Fibroblast of upper back skin (primary cell): ENCODE results near the gene RAB5B.
"Not testable (repeated sequence)": the region's sequence is repeated elsewhere in the genome, so short reads cannot be mapped to it uniquely, and the experiment has no call there.

Experiments used
- DNase-seq: peaks from one replicate; pipeline ENCODE4 v3.0.0-alpha.2; 2013

RAB5B gene

DNA sequence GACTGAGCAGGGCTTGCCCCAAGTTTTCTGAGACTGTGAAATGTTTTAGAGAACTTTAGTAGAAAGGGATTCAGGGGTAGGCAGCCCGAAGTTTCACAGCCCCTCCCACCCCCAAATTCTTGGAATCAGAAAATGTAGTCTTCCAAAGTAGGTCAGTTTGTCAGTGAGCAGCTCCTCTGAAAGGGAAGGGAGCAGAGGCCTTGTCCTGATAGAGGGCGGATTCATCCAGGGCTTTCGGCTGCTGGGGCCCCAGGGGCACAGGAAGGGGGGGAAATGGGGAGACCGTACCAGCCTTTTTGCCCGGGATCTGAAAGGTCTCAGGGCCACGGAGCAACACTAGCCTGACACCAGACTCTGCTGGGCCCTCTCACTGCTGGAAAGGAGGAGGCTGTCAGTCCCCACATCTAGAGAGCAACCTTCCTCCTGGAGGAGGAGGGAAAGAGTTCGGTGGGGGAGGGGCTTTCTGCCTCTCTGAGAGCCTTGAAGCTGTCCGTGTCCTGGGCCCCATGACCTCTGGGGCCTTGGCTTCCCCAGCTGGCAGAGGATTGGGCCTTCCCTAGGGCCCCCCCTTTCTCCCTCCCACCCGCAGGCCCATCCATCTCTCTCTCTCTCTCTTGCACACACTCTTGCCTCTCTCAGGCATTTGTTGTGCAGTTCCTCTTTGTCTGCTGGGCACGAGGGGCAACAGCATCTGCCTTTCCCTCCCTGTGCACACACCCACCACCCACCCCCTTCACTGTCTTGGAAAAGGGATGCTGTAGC lies 46.7 kb downstream of the RAB5B start, which contains the start of gene IKZF4:
TSS of gene IKZF4 (plus strand) at position 621 of the 762 bp plus-strand sequence. CDS start 451 bp downstream, outside the sequence.
- peak; percentile 44 for DNase-seq

DNA sequence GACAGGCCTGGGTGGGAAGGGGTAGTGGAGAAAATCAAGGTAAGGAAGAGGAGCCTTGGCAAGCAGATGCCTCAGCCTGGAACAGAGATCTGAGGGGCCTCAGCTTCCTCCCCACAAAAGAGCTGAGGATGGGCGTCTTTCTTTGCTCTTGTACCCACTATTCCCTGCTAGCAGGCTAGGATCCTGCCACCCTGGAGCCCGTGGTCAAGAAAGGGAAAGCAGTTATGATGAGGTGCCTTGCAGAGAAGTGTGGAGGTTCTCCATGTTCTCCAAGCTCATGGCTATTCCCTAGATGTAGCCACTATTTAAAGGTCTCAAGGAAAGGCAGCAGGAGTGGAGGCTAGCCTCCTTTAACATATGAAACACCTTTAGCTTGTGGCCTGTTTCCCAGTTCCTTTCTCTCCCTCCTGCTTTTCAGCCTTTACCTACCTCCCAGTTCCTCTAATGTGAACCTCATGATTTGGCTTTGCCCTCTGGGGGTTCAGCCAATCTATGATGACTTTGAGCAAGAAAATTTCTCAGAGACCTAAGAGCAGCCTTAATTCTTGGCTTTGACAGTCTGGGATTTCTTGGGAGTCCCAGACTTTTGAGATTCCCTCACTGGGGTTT lies 48.1 kb downstream of the RAB5B start:
- DNase-seq = no peak

DNA sequence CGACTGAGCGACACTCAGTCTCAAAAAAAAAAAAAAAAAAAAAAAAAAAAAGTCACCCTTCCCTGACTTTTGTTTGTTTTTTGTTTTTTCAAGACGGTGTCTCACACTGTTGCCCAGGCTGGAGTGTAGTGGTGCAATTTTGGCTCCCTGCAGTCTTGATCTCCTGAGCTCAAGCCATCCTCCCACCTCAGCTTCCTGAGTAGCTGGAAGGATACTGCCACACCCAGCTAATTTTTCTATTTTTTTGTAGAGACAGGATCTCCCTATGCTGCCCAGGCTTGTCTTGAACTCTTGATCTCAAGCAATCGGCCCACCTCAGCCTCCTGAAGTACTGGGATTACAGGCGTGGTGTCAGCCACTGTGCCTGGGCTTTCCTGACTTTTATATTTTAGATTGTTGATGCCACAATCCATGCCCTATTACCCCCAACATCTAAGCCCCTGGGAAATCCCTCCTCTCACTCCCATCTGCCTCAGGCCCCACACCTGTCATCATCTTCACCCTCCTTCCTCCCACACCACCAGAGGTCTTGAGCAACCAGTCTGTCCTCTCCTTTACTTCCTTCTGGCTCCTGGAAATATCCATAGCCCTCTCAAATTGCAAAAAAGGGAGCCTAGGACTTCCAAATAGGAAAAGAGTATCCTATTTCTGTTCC lies 54.8 kb downstream of the RAB5B start:
- DNase-seq = no peak

DNA sequence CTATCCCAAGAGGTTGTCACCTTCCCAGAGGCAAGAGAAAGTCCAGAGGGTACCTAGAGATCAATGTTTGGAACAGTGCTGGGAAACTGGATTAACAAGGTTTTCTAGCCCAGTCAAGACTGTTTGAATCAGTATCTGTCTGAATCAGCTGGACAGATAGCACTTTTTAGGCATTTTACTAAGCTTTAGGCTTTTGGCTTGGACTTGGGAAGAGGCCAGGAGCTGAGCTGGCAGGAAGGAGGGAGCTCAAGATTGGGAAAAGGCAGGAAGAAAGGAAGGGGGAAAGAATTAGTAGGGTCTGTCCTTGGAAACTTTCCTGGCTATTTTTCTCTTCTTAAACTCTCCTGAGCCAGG lies 55.3 kb downstream of the RAB5B start:
- DNase-seq = peak; percentile 73

DNA sequence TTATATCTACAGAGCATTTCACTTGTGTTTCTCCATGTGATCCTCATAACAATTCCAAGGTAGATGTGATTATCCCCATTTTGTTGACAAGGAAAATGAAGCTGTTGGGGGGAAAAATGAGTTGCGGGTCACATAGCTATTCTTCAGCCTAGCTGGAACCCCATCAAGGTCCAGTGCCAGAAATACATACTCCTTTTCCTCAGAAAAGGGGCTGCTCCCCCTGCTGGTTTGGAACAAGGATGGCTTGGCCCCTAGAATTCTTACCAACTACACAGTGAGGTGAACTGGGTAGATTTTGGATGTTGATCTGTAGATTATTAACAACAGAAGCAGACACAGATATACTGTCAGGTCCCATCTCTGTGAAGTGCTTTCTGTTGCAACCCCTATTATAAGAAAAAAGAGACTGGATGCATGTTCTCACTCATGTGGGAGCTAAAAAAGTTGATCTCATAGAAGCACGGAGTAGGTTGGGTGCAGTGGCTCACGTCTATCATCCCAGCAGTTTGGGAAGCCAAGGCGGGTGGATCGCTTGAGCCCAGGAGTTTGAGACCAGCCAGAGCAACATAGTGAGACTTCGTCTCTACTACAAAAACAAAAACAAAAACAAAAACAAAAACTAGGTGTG lies 55.9 kb downstream of the RAB5B start:
- peak; percentile 72 for DNase-seq

DNA sequence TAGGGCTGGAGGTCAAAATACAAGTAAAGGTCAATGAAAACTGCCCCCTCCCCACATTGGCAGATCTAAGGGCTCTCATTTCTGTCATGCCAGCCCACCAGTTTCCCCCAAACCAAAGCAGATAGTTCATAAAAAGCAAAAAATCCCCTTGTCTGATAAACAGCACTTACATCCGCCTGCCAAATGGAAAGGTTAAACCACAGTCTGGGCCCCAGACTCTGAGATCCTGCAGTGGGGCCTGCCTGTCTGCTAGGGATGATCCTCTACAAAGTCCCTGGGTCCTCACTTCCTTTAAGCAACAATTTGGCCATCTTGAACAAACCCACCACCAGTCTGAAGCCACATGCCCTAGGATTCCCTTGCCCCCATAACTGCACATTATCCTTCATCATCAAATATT lies 58.1 kb downstream of the RAB5B start:
- DNase-seq = no peak

DNA sequence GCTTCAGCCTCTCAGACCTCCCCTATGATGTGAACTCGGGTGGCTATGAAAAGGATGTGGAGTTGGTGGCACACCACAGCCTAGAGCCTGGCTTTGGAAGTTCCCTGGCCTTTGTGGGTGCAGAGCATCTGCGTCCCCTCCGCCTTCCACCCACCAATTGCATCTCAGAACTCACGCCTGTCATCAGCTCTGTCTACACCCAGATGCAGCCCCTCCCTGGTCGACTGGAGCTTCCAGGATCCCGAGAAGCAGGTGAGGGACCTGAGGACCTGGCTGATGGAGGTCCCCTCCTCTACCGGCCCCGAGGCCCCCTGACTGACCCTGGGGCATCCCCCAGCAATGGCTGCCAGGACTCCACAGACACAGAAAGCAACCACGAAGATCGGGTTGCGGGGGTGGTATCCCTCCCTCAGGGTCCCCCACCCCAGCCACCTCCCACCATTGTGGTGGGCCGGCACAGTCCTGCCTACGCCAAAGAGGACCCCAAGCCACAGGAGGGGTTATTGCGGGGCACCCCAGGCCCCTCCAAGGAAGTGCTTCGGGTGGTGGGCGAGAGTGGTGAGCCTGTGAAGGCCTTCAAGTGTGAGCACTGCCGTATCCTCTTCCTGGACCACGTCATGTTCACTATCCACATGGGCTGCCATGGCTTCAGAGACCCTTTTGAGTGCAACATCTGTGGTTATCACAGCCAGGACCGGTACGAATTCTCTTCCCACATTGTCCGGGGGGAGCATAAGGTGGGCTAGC lies 60.9 kb downstream of the RAB5B start:
- DNase-seq = no peak

DNA sequence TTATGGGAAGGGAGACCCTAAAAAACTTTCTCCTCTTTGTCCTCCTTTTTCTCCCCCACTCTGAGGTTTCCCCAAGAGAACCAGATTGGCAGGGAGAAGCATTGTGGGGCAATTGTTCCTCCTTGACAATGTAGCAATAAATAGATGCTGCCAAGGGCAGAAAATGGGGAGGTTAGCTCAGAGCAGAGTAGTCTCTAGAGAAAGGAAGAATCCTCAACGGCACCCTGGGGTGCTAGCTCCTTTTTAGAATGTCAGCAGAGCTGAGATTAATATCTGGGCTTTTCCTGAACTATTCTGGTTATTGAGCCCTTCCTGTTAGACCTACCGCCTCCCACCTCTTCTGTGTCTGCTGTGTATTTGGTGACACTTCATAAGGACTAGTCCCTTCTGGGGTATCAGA lies 63.3 kb downstream of the RAB5B start:
- DNase-seq = no peak

DNA sequence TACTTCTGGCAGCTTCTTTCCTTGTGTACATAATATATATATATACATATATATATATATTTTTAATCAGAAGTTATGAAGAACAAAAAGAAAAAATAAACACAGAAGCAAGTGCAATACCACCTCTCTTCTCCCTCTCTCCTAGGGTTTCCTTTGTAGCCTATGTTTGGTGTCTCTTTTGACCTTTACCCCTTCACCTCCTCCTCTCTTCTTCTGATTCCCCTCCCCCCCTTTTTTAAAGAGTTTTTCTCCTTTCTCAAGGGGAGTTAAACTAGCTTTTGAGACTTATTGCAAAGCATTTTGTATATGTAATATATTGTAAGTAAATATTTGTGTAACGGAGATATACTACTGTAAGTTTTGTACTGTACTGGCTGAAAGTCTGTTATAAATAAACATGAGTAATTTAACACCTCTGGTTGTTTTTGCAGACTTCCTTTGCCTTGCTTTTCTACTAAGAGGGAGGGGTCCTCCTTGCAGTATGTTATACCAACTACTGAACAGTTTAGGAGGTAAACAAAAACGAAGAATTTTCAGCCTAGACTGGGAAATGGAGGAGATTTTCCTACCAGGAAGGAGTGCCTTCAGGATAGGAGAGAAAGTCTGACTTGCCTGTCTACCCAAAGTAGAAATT lies 64.3 kb downstream of the RAB5B start:
- DNase-seq = no peak

DNA sequence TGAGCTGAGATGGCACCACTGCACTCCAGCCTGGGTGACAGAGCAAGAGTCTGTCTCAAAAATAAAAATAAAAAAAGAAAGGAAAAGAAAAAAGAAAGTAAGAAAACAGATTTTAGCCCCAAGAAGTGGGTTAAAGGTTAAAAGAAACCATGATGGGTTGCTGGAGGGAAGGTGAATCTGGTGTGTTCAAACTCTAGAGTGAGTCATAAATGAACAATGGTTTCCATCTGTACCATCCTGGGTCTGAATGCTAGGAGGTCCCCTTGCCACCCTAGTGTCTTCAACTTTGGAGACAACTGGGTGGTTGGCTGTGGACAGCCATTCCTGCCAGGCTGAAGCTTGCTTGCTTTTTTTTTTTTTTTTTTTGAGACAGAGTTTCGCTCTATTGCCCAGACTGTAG lies 66.3 kb downstream of the RAB5B start:
- no peak for DNase-seq

DNA sequence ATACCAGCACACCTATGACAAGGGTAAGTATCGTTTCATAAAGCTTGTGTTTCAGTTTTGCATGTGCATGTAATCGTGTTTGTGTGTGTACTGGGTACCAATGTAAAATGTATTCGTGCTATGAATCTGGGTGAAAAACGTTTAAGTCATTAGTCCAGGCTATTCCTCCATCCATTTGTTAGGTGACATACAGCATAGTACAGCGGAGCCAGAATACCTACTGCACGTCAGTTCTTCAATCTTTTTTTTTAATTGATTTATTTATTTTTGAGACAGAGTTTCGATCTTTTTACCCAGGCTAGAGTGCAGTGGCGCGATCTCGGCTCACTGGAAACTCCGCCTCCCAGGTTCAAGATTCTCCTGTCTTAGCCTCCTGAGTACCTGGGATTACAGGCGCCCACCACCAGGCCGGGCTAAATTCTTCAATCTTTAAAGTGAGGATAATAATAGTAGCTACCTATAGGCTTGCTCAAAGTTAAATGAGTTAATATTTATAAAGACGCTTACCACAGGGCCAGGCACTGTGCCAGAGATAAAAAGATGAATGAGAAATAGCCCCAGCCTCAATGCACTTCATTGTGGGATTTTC lies 67.2 kb downstream of the RAB5B start:
- no peak for DNase-seq

DNA sequence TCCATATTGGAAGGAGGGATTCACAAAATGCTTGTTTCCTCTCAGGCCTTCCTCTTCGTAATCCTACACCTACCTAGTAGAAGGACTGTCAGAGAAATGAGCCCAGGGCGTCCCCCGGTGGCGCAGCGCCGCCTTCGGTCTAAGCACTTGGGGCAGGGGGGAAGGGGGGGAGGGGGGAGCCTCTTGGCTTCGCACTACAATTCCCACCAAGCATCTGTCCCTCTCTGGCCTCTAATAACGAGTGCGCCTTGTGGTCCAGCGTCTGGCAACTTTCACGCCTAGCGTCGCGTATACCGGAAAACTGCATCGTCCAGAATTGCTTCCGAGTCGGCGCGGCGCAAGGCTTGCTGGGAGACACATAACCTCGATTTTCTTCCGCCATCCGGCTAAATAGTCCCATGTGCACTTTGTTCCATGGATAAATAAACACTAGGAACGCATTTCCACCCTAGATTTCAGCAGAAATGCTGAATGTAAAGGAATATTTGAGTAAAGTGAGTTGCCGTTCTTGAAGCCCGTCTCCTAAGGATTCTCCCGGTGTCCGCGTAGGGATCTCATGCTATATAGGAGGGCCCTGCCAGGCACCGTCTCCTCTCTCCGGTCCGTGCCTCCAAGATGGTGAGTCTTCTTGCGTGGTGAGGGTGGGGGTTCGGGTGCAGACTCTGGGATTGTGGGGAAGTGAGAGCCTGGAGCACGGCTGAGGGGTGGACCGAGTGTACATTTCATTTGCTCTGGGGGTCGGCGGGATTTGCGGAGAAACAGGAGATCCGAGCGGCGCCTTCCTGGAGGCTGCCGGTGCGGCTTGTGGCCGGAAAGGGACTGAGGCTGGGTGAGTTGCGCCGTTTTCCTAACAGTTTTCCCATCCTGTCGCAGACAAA lies 67.9 kb downstream of the RAB5B start, which contains the start of gene RPS26:
TSS of gene RPS26 (plus strand) at position 367 of the 878 bp plus-strand sequence. CDS start at position 616, 249 bp downstream.
- peak; percentile 100 for DNase-seq

DNA sequence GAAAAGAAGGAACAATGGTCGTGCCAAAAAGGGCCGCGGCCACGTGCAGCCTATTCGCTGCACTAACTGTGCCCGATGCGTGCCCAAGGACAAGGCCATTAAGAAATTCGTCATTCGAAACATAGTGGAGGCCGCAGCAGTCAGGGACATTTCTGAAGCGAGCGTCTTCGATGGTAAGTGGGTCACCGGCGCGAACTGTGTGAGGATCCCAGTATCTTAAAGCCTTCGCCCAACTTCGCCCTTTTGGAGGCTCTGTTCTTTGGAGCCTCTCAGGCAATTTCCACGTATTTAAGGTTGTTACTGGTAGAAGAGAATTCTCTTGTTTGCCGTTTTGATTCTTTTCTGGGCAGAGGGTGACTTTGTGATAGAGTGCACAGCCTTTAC lies 68.5 kb downstream of the RAB5B start:
- DNase-seq = not testable (repeated sequence)

DNA sequence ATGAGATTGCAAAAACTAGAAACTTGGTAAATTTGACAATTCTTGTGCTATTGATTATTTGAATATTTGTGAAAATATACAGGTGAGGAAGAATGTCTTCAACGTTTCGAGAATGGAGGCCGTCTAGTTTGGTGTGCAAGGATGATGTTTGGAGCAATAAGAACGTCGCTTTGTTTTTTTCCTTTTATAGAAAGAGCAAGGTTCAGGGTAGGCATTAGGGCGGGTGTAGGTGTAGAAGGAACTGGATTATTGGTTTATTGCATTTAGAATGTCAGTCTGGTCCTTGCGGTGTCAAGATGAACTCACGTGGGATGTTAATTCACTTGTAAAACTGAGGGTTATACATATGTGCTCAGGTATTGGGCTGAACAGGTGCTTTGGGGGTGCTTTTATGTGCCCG lies 69.0 kb downstream of the RAB5B start:
- no peak for DNase-seq
